CD14-positive monocyte (primary cell): ENCODE measurements around the gene MICU2. TPM values are rescaled to one million over a fixed set of nuclear protein-coding genes. Genes with fewer than 3 reads are reported as not detected.

ENCODE experiments used
- DNase-seq, 3 donors: peaks; one replicate each; pipeline ENCODE4 v3.0.0-alpha.2; 2011 to 2022
- H2AFZ ChIP-seq: 2 replicates; pipeline ENCODE4 v1.6.0; 2012; ENCODE audit warnings: mild to moderate bottlenecking, low read depth, low read length, inconsistent platforms; ENCODE audit not compliant: insufficient read depth, poor library complexity, severe bottlenecking
- H3K27ac ChIP-seq, 2 donors: 1 replicate in 1 of 2; 2 replicates in 1 of 2; pipeline ENCODE4 v1.5.1; 2012 to 2013; ENCODE audit warnings: low read length in 2 of 2, control low read depth in 1 of 2, inconsistent platforms in 1 of 2, low read depth in 1 of 2, mild to moderate bottlenecking in 1 of 2
- H3K27me3 ChIP-seq, 2 donors: one replicate each; pipeline versions ENCODE4 v1.6.0 to v1.6.1; 2011 to 2013; ENCODE audit warnings: low read length in 2 of 2; ENCODE audit not compliant: control insufficient read depth in 2 of 2, insufficient read depth in 2 of 2
- H3K36me3 ChIP-seq, 2 donors: replicated peaks in 1 of 2; 1 replicate in 1 of 2; 2 replicates in 1 of 2; pipeline versions ENCODE4 v1.5.1 to v1.6.1; 2012 to 2013; ENCODE audit warnings: low read length in 2 of 2, control low read depth in 1 of 2, inconsistent platforms in 1 of 2, mild to moderate bottlenecking in 1 of 2; ENCODE audit not compliant: insufficient read depth in 2 of 2, control insufficient read depth in 1 of 2
- H3K4me1 ChIP-seq, 2 donors: 1 replicate in 1 of 2; 2 replicates in 1 of 2; pipeline versions ENCODE4 v1.5.1 to v1.6.1; 2012 to 2013; ENCODE audit warnings: low read length in 2 of 2, control low read depth in 1 of 2, inconsistent platforms in 1 of 2, mild to moderate bottlenecking in 1 of 2, moderate library complexity in 1 of 2; ENCODE audit not compliant: insufficient read depth in 2 of 2, control insufficient read depth in 1 of 2
- H3K4me2 ChIP-seq: replicated peaks from 2 replicates; pipeline ENCODE3; 2012; ENCODE audit warnings: low read length, moderate library complexity, mild to moderate bottlenecking; ENCODE audit not compliant: poor library complexity, severe bottlenecking; ENCODE audit errors: extremely low read depth
- H3K4me3 ChIP-seq, 3 experiments: fragments of 200-600 bp in 1 of 3; sonication (generic) in 1 of 3; replicated peaks in 1 of 3; 1 replicate in 2 of 3; 2 replicates in 1 of 3; pipeline ENCODE4 v1.5.1; 2011 to 2013; ENCODE audit warnings: low read length in 3 of 3, mild to moderate bottlenecking in 3 of 3, control low read depth in 2 of 3, low read depth in 2 of 3, inconsistent platforms in 1 of 3, moderate library complexity in 1 of 3
- H3K79me2 ChIP-seq: 2 replicates; pipeline ENCODE4 v1.6.0; 2012; ENCODE audit warnings: mild to moderate bottlenecking, control low read depth, inconsistent platforms, low read length, moderate library complexity; ENCODE audit not compliant: insufficient read depth
- H3K9ac ChIP-seq: 2 replicates; pipeline ENCODE4 v1.6.0; 2017; ENCODE audit warnings: low read length, mild to moderate bottlenecking; ENCODE audit not compliant: insufficient read depth, poor library complexity, severe bottlenecking
- H3K9me3 ChIP-seq, 2 donors: replicated peaks in 1 of 2; 1 replicate in 1 of 2; 2 replicates in 1 of 2; pipeline versions ENCODE4 v1.5.1 to v1.6.1; 2012 to 2013; ENCODE audit warnings: low read length in 2 of 2, control low read depth in 1 of 2; ENCODE audit not compliant: control insufficient read depth in 1 of 2, insufficient read depth in 1 of 2
- H4K20me1 ChIP-seq: 2 replicates; pipeline ENCODE4 v1.6.0; 2012; ENCODE audit warnings: mild to moderate bottlenecking, low read length, control low read depth, moderate library complexity; ENCODE audit not compliant: insufficient read depth
- H3K27ac Mint-ChIP-seq, 7 donors: one replicate each; pipeline ENCODE4 v1.8.0; 2020; ENCODE audit warnings: mild to moderate bottlenecking in 7 of 7, mixed read lengths in 7 of 7, moderate library complexity in 6 of 7, inconsistent platforms in 2 of 7
- H3K27me3 Mint-ChIP-seq, 3 donors: one replicate each; pipeline ENCODE4 v1.8.0; 2021 to 2022; ENCODE audit warnings: low read depth in 3 of 3, mild to moderate bottlenecking in 3 of 3, mixed read lengths in 3 of 3, moderate library complexity in 3 of 3, inconsistent platforms in 1 of 3
- H3K36me3 Mint-ChIP-seq, 2 donors: one replicate each; pipeline ENCODE4 v1.8.0; 2020; ENCODE audit warnings: mixed read lengths in 2 of 2, inconsistent platforms in 1 of 2, mild to moderate bottlenecking in 1 of 2
- H3K4me1 Mint-ChIP-seq: one replicate; pipeline ENCODE4 v1.8.0; 2020; ENCODE audit warnings: mild to moderate bottlenecking, mixed read lengths
- H3K4me3 Mint-ChIP-seq, 2 donors: one replicate each; pipeline ENCODE4 v1.8.0; 2020; ENCODE audit warnings: mild to moderate bottlenecking in 2 of 2, mixed read lengths in 2 of 2, moderate library complexity in 1 of 2
- H3K9me3 Mint-ChIP-seq, 7 donors: one replicate each; pipeline ENCODE4 v1.8.0; 2020 to 2022; ENCODE audit warnings: mixed read lengths in 7 of 7, mild to moderate bottlenecking in 6 of 7, moderate library complexity in 6 of 7, inconsistent platforms in 2 of 7
- CTCF ChIP-seq: fragments of 200-600 bp; IDR thresholded peaks from one replicate; pipeline ENCODE4 v1.8.0; 2022; ENCODE audit warnings: antibody characterized with exemption, mild to moderate bottlenecking
- WGBS: methylation state at CpG from one replicate; pipeline ENCODE4 v1.1.5; 2013; ENCODE audit warnings: missing lambda C conversion rate; ENCODE audit not compliant: insufficient coverage; 5-methylcytosine and 5-hydroxymethylcytosine counted together
- intact Hi-C, 2 donors: fragments of 100-400 bp; cut with micrococcal nuclease; formaldehyde crosslinking; loops; one replicate each; pipeline versions ENCODE4 v1.15.0 to v1.15.1; 2023
- polyA plus RNA-seq, 3 donors: library from polyadenylated mRNA; depleted of rRNA in 1 of 3; unstranded in 2 of 3; stranded (reverse) in 1 of 3; fragments of 300-500 nt in 2 of 3; fragments of >200 nt in 1 of 3; fragmentation: Illumina TruSeq in 2 of 3; gene quantifications; 1 replicate in 2 of 3; 2 replicates in 1 of 3; pipeline ENCODE4 v1.2.3, GENCODE V29; 2012 to 2021

Gene MICU2
- polyA plus RNA-seq, 3 donors = 21.5 to 32.1 (median 26.8) TPM

- Histone ChIP-seq H3K4me3 (no peak overlapping the region), H3K27ac (no peak overlapping the region), H2AFZ (no peak overlapping the region), H3K79me2 (no peaks in the 10 kb centered on the region), H3K9me3 (no peaks in the 10 kb centered on the region), H4K20me1 (no peaks in the 10 kb centered on the region), H3K27me3 (no peaks in the 10 kb centered on the region), H3K4me1 (peaks cover 10 to 12% of the 10 kb centered on the region in 2 donors), H3K4me2 (no peak overlapping the region), H3K36me3 (no peaks in the 10 kb centered on the region), H3K9ac (no peak overlapping the region)
- Mint-ChIP-seq H3K4me1 (peaks cover 12% of the 10 kb centered on the region), H3K9me3 (peaks cover 4 to 9% (median 6%) of the 10 kb centered on the region in 7 donors), H3K27ac (no peak overlapping the region), H3K4me3 (no peak overlapping the region), H3K36me3 (no peaks in the 10 kb centered on the region), H3K27me3 (peaks cover 1 to 7% (median 5%) of the 10 kb centered on the region in 3 donors)
- intact Hi-C loops = loop anchor here (5.0 to 10.0 kb wide), 5 partner anchors 178 to 533 kb away; partner anchors contain the start of genes MRPL57 (in 1 of the 2) and SKA3 (in 1 of the 2)
- no peak for TF ChIP-seq CTCF
- no peak for DNase-seq
- WGBS = 82% methylated on average over 4 of the region's 6 CpGs
Measured at GRCh38 chr13:21475115-21475514, 128.9 kb downstream of the MICU2 start.

- no peak for DNase-seq
- H3K27ac ChIP-seq = no peak overlapping the region
- no peak overlapping the region for H3K27ac Mint-ChIP-seq
- no peaks in the 10 kb centered on the region for H3K79me2 ChIP-seq
- no peak overlapping the region for H3K4me3 Mint-ChIP-seq
- no peak for TF ChIP-seq CTCF
- H3K9me3 Mint-ChIP-seq = peaks cover 4 to 13% (median 8%) of the 10 kb centered on the region in 7 donors
- no peaks in the 10 kb centered on the region for H3K36me3 Mint-ChIP-seq
- H3K9me3 ChIP-seq = no peaks in the 10 kb centered on the region
- H3K4me2 ChIP-seq = no peak overlapping the region
- no peak overlapping the region for H3K9ac ChIP-seq
- no peaks in the 10 kb centered on the region for H3K36me3 ChIP-seq
- H3K27me3 Mint-ChIP-seq = peaks cover 0 to 1% (median 0%) of the 10 kb centered on the region in 3 donors
- H3K4me1 ChIP-seq = no peaks in the 10 kb centered on the region
- H3K4me3 ChIP-seq = no peak overlapping the region
- H3K27me3 ChIP-seq = no peaks in the 10 kb centered on the region
- no peak overlapping the region for H2AFZ ChIP-seq
- H4K20me1 ChIP-seq = no peaks in the 10 kb centered on the region
- no peaks in the 10 kb centered on the region for H3K4me1 Mint-ChIP-seq
- intact Hi-C loops = loop anchor here (10.0 kb wide), 2 partner anchors 296 to 526 kb away; partner anchors contain the start of genes MRPL57 (in 1 of the 2) and SKA3 (in 1 of the 2)
Measured at GRCh38 chr13:21470785-21471184, 133.2 kb downstream of the MICU2 start.
